HEK293 (cell line): Measurements from ENCODE around the gene NME5.

ENCODE experiments used
- IKZF3 ChIP-seq: fragments of 450-650 bp; IDR thresholded peaks from 2 replicates; pipeline ENCODE4 v1.5.0; 2018; ENCODE audit warnings: missing biosample characterization, mild to moderate bottlenecking, missing genetic modification characterization, moderate library complexity
- MEIS1 ChIP-seq: sonication (generic); formaldehyde crosslinking; IDR thresholded peaks from 2 replicates; pipeline ENCODE4 v1.8.1; 2022; ENCODE audit warnings: missing genetic modification reagents, mild to moderate bottlenecking, borderline replicate concordance
- PRDM1 ChIP-seq: fragments of 450-650 bp; formaldehyde crosslinking; IDR thresholded peaks from 2 replicates; pipeline ENCODE4; 2016; ENCODE audit warnings: missing biosample characterization, missing genetic modification characterization
- SETDB1 ChIP-seq: IDR thresholded peaks from one replicate; pipeline ENCODE4 v1.6.1; 2017; ENCODE audit warnings: mild to moderate bottlenecking, low read length, moderate library complexity, mixed read lengths; ENCODE audit not compliant: insufficient read length
- SP2 ChIP-seq: fragments of 450-650 bp; formaldehyde crosslinking; IDR thresholded peaks from 2 replicates; pipeline ENCODE4 v1.5.1; 2016; ENCODE audit warnings: missing biosample characterization, missing genetic modification characterization
- SP7 ChIP-seq: fragments of 450-650 bp; formaldehyde crosslinking; IDR thresholded peaks from 2 replicates; pipeline ENCODE4 v1.5.1; 2016; ENCODE audit warnings: missing biosample characterization, missing genetic modification characterization
- YY2 ChIP-seq: fragments of 450-650 bp; formaldehyde crosslinking; IDR thresholded peaks from 2 replicates; pipeline ENCODE4 v1.5.1; 2016; ENCODE audit warnings: missing biosample characterization, missing genetic modification characterization
- ZBTB1 ChIP-seq: fragments of 450-650 bp; formaldehyde crosslinking; IDR thresholded peaks from 2 replicates; pipeline ENCODE4 v1.5.1; 2016; ENCODE audit warnings: missing biosample characterization, missing genetic modification characterization
- ZBTB17 ChIP-seq: fragments of 450-650 bp; formaldehyde crosslinking; IDR thresholded peaks from 2 replicates; pipeline ENCODE4 v1.5.1; 2016; ENCODE audit warnings: missing biosample characterization, missing genetic modification characterization
- ZNF132 ChIP-seq: fragments of 450-650 bp; formaldehyde crosslinking; IDR thresholded peaks from 2 replicates; pipeline ENCODE4 v1.5.1; 2017; ENCODE audit warnings: missing biosample characterization, missing genetic modification characterization, borderline replicate concordance
- ZNF2 ChIP-seq: fragments of 450-650 bp; formaldehyde crosslinking; IDR thresholded peaks from 2 replicates; pipeline ENCODE4 v1.5.1; 2016; ENCODE audit warnings: missing biosample characterization, missing genetic modification characterization
- ZNF335 ChIP-seq: fragments of 450-650 bp; formaldehyde crosslinking; conservative IDR thresholded peaks from 2 replicates; pipeline ENCODE4 v1.5.1; 2016; ENCODE audit warnings: missing biosample characterization, missing genetic modification characterization
- ZNF341 ChIP-seq: fragments of 450-650 bp; formaldehyde crosslinking; IDR thresholded peaks from 2 replicates; pipeline ENCODE4; 2016; ENCODE audit warnings: low read depth, missing biosample characterization, missing genetic modification characterization
- ZNF354C ChIP-seq: fragments of 450-650 bp; formaldehyde crosslinking; IDR thresholded peaks from 2 replicates; pipeline ENCODE4 v1.5.1; 2016; ENCODE audit warnings: missing biosample characterization, missing genetic modification characterization, low read depth, borderline replicate concordance
- ZNF391 ChIP-seq: fragments of 450-650 bp; formaldehyde crosslinking; IDR thresholded peaks from 2 replicates; pipeline ENCODE4 v1.5.1; 2016; ENCODE audit warnings: low read depth, missing biosample characterization, missing genetic modification characterization, borderline replicate concordance
- ZNF394 ChIP-seq: fragments of 450-650 bp; formaldehyde crosslinking; IDR thresholded peaks from 2 replicates; pipeline ENCODE4 v1.5.1; 2016; ENCODE audit warnings: missing biosample characterization, missing genetic modification characterization, mild to moderate bottlenecking, moderate library complexity, borderline replicate concordance
- ZNF48 ChIP-seq: fragments of 450-650 bp; formaldehyde crosslinking; IDR thresholded peaks from 2 replicates; pipeline ENCODE4 v1.5.1; 2016; ENCODE audit warnings: missing biosample characterization, missing genetic modification characterization
- ZNF501 ChIP-seq: fragments of 450-650 bp; formaldehyde crosslinking; IDR thresholded peaks from 2 replicates; pipeline ENCODE4 v1.5.1; 2016; ENCODE audit warnings: missing biosample characterization, missing genetic modification characterization
- ZNF560 ChIP-seq: fragments of 450-650 bp; formaldehyde crosslinking; IDR thresholded peaks from 2 replicates; pipeline ENCODE4 v1.5.1; 2017; ENCODE audit warnings: missing biosample characterization, missing genetic modification characterization, borderline replicate concordance
- ZNF585B ChIP-seq: fragments of 450-650 bp; formaldehyde crosslinking; IDR thresholded peaks from 2 replicates; pipeline ENCODE4 v1.5.1; 2016; ENCODE audit warnings: missing biosample characterization, missing genetic modification characterization
- ZNF596 ChIP-seq: fragments of 450-650 bp; IDR thresholded peaks from 2 replicates; pipeline ENCODE4 v1.5.0; 2018; ENCODE audit warnings: missing biosample characterization, mild to moderate bottlenecking, missing genetic modification characterization, moderate library complexity
- ZNF621 ChIP-seq: fragments of 450-650 bp; formaldehyde crosslinking; IDR thresholded peaks from 2 replicates; pipeline ENCODE4 v1.5.1; 2017; ENCODE audit warnings: missing biosample characterization, missing genetic modification characterization
- TF ChIP-seq, protein P1 (sequence below): fragments of 450-650 bp; formaldehyde crosslinking; IDR thresholded peaks from 2 replicates; pipeline ENCODE4 v1.5.1; 2016; ENCODE audit warnings: missing biosample characterization, missing genetic modification characterization
- TF ChIP-seq, protein P2 (sequence below): fragments of 450-650 bp; formaldehyde crosslinking; IDR thresholded peaks from 2 replicates; pipeline ENCODE4 v1.5.1; 2016; ENCODE audit warnings: missing biosample characterization, missing genetic modification characterization
- TF ChIP-seq, protein P3 (sequence below): sonication (generic); formaldehyde crosslinking; IDR thresholded peaks from 2 replicates; pipeline ENCODE4 v1.8.1; 2022; ENCODE audit warnings: mild to moderate bottlenecking, moderate library complexity, missing genetic modification reagents
- TF ChIP-seq, protein P4 (sequence below): fragments of 450-650 bp; formaldehyde crosslinking; IDR thresholded peaks from 2 replicates; pipeline ENCODE4 v1.5.1; 2016; ENCODE audit warnings: missing biosample characterization, missing genetic modification characterization
- TF ChIP-seq, protein P5 (sequence below): fragments of 450-650 bp; formaldehyde crosslinking; IDR thresholded peaks from 2 replicates; pipeline ENCODE4 v1.5.1; 2016; ENCODE audit warnings: missing biosample characterization, missing genetic modification characterization
- TF ChIP-seq, protein P6 (sequence below): fragments of 450-650 bp; formaldehyde crosslinking; IDR thresholded peaks from 2 replicates; pipeline ENCODE4 v1.5.1; 2016; ENCODE audit warnings: missing biosample characterization, missing genetic modification characterization
- TF ChIP-seq, protein P7 (sequence below): fragments of 450-650 bp; formaldehyde crosslinking; IDR thresholded peaks from 2 replicates; pipeline ENCODE4 v1.5.1; 2017; ENCODE audit warnings: missing biosample characterization, missing genetic modification characterization

Gene NME5

DNA sequence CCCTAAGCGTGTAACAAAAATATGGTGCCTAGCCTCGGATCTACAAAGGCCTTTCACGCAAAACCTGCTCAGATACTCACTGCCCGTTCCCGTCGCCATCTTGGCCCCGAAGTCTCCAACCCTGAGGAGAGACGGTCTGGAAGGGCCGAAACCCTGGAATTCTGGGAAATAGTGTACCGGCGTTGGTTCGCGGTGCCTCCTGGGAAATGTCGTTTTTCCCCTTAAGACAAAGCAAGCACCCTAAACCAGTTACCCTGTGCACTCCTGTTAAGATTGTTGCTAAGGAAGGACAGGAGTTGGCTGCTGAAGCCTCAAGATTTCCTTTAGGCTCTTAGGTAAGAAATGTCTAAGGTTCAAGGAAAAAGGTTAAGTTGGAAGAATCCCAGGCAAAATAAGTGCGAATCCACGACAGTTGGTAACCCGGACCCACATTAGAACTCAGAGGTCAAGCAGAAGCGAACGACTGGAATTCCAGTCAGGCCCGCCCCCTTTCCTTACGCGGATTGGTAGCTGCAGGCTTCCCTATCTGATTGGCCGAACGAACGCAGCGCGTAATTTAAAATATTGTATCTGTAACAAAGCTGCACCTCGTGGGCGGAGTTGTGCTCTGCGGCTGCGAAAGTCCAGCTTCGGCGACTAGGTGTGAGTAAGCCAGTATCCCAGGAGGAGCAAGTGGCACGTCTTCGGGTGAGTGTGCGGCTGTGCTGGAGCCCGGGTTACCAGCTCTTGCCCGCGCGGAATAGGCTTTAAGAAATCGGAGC, 39.5 kb upstream of the NME5 start, which contains the start of the genes BRD8 and KIF20A (continued):
- TF ChIP-seq ZNF621: no peak
- TF ChIP-seq PRDM1: no peak
- TF ChIP-seq, protein P1, sequence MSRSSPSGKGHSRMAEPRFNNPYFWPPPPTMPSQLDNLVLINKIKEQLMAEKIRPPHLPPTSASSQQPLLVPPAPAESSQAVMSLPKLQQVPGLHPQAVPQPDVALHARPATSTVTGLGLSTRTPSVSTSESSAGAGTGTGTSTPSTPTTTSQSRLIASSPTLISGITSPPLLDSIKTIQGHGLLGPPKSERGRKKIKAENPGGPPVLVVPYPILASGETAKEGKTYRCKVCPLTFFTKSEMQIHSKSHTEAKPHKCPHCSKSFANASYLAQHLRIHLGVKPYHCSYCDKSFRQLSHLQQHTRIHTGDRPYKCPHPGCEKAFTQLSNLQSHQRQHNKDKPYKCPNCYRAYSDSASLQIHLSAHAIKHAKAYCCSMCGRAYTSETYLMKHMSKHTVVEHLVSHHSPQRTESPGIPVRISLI: no peak
- no peak for TF ChIP-seq SETDB1
- TF ChIP-seq, protein P2, sequence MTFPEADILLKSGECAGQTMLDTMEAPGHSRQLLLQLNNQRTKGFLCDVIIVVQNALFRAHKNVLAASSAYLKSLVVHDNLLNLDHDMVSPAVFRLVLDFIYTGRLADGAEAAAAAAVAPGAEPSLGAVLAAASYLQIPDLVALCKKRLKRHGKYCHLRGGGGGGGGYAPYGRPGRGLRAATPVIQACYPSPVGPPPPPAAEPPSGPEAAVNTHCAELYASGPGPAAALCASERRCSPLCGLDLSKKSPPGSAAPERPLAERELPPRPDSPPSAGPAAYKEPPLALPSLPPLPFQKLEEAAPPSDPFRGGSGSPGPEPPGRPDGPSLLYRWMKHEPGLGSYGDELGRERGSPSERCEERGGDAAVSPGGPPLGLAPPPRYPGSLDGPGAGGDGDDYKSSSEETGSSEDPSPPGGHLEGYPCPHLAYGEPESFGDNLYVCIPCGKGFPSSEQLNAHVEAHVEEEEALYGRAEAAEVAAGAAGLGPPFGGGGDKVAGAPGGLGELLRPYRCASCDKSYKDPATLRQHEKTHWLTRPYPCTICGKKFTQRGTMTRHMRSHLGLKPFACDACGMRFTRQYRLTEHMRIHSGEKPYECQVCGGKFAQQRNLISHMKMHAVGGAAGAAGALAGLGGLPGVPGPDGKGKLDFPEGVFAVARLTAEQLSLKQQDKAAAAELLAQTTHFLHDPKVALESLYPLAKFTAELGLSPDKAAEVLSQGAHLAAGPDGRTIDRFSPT (tag by site-specific recombination): no peak
- TF ChIP-seq IKZF3 (tag by site-specific recombination): peak; percentile 95
- peak; percentile 25 for TF ChIP-seq ZNF394 (tag by site-specific recombination)
- no peak for TF ChIP-seq ZNF585B (tag by site-specific recombination)
- no peak for TF ChIP-seq ZNF132
- peak; percentile 65 for TF ChIP-seq YY2 (tag by site-specific recombination)
- TF ChIP-seq ZBTB1: no peak
- TF ChIP-seq, protein P3, sequence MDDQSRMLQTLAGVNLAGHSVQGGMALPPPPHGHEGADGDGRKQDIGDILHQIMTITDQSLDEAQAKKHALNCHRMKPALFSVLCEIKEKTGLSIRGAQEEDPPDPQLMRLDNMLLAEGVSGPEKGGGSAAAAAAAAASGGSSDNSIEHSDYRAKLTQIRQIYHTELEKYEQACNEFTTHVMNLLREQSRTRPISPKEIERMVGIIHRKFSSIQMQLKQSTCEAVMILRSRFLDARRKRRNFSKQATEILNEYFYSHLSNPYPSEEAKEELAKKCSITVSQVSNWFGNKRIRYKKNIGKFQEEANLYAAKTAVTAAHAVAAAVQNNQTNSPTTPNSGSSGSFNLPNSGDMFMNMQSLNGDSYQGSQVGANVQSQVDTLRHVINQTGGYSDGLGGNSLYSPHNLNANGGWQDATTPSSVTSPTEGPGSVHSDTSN (CRISPR knock-in tag): no peak
- TF ChIP-seq ZNF354C (tag by site-specific recombination): no peak
- TF ChIP-seq, protein P4, sequence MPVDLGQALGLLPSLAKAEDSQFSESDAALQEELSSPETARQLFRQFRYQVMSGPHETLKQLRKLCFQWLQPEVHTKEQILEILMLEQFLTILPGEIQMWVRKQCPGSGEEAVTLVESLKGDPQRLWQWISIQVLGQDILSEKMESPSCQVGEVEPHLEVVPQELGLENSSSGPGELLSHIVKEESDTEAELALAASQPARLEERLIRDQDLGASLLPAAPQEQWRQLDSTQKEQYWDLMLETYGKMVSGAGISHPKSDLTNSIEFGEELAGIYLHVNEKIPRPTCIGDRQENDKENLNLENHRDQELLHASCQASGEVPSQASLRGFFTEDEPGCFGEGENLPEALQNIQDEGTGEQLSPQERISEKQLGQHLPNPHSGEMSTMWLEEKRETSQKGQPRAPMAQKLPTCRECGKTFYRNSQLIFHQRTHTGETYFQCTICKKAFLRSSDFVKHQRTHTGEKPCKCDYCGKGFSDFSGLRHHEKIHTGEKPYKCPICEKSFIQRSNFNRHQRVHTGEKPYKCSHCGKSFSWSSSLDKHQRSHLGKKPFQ (tag by site-specific recombination): peak; percentile 90
- TF ChIP-seq, protein P5, sequence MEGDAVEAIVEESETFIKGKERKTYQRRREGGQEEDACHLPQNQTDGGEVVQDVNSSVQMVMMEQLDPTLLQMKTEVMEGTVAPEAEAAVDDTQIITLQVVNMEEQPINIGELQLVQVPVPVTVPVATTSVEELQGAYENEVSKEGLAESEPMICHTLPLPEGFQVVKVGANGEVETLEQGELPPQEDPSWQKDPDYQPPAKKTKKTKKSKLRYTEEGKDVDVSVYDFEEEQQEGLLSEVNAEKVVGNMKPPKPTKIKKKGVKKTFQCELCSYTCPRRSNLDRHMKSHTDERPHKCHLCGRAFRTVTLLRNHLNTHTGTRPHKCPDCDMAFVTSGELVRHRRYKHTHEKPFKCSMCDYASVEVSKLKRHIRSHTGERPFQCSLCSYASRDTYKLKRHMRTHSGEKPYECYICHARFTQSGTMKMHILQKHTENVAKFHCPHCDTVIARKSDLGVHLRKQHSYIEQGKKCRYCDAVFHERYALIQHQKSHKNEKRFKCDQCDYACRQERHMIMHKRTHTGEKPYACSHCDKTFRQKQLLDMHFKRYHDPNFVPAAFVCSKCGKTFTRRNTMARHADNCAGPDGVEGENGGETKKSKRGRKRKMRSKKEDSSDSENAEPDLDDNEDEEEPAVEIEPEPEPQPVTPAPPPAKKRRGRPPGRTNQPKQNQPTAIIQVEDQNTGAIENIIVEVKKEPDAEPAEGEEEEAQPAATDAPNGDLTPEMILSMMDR (tag by site-specific recombination): no peak
- TF ChIP-seq, protein P6, sequence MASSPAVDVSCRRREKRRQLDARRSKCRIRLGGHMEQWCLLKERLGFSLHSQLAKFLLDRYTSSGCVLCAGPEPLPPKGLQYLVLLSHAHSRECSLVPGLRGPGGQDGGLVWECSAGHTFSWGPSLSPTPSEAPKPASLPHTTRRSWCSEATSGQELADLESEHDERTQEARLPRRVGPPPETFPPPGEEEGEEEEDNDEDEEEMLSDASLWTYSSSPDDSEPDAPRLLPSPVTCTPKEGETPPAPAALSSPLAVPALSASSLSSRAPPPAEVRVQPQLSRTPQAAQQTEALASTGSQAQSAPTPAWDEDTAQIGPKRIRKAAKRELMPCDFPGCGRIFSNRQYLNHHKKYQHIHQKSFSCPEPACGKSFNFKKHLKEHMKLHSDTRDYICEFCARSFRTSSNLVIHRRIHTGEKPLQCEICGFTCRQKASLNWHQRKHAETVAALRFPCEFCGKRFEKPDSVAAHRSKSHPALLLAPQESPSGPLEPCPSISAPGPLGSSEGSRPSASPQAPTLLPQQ (tag by site-specific recombination): peak; percentile 53; the same call in 1 of the 2 replicates
- no peak for TF ChIP-seq ZNF501 (tag by site-specific recombination)
- TF ChIP-seq ZNF2 (tag by site-specific recombination): peak; percentile 98
- TF ChIP-seq ZBTB17: peak; percentile 71
- TF ChIP-seq, protein P7, sequence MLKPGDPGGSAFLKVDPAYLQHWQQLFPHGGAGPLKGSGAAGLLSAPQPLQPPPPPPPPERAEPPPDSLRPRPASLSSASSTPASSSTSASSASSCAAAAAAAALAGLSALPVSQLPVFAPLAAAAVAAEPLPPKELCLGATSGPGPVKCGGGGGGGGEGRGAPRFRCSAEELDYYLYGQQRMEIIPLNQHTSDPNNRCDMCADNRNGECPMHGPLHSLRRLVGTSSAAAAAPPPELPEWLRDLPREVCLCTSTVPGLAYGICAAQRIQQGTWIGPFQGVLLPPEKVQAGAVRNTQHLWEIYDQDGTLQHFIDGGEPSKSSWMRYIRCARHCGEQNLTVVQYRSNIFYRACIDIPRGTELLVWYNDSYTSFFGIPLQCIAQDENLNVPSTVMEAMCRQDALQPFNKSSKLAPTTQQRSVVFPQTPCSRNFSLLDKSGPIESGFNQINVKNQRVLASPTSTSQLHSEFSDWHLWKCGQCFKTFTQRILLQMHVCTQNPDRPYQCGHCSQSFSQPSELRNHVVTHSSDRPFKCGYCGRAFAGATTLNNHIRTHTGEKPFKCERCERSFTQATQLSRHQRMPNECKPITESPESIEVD (tag by site-specific recombination): no peak
- TF ChIP-seq ZNF335 (tag by site-specific recombination): peak; percentile 99
- TF ChIP-seq ZNF596 (tag by site-specific recombination): no peak
- no peak for TF ChIP-seq ZNF48
- TF ChIP-seq SP7: peak; percentile 26; the same call in 1 of the 2 replicates
- TF ChIP-seq ZNF560 (tag by site-specific recombination): no peak
- TF ChIP-seq ZNF391: no peak
- TF ChIP-seq SP2 (tag by site-specific recombination): peak; percentile 91
- no peak for TF ChIP-seq MEIS1 (CRISPR knock-in tag)
- TF ChIP-seq ZNF341 (tag by site-specific recombination): peak; percentile 39
